Pancreas (tissue), 10 donors: ENCODE data around the gene DOCK7. TPM values are rescaled to one million over a fixed set of nuclear protein-coding genes. Genes with fewer than 3 reads are reported as not detected.
A peak's percentile ranks its signal among the peaks of the same experiment; 100 is the strongest.

Experiments
- ATAC-seq, 4 donors: fragments of 200-7000 bp; cut with Tn5 transposase; one replicate each; pipeline versions ENCODE4 v1.8.0 to v1.9.1; 2020; ENCODE audit warnings: mild to moderate bottlenecking in 4 of 4, moderate library complexity in 4 of 4
- DNase-seq, 6 donors: peaks; one replicate each; pipeline ENCODE4 v3.0.0-alpha.2; 2020
- FAIRE-seq: peaks from 2 replicates; lab custom pipeline; 2012; peaks lifted over from hg19 to GRCh38; lab: Jason Lieb, UNC
- H3K27ac ChIP-seq, 4 donors: fragments of 200-600 bp; sonication (generic); 1 replicate in 3 of 4; 2 replicates in 1 of 4; pipeline versions ENCODE4 v1.5.0 to v1.8.0; 2020
- H3K27me3 ChIP-seq, 4 donors: fragments of 200-600 bp; one replicate each; pipeline ENCODE4 v1.8.0; 2021
- H3K36me3 ChIP-seq, 3 donors: fragments of 200-600 bp; sonication (generic) in 1 of 3; one replicate each; pipeline versions ENCODE4 v1.5.0 to v1.8.0; 2020 to 2021
- H3K4me1 ChIP-seq, 3 donors: fragments of 200-600 bp; one replicate each; pipeline ENCODE4 v1.8.0; 2021
- H3K4me3 ChIP-seq, 4 donors: fragments of 200-600 bp; sonication (generic) in 2 of 4; one replicate each; pipeline versions ENCODE4 v1.5.0 to v1.8.0; 2020 to 2021
- H3K9me3 ChIP-seq, 4 donors: fragments of 200-600 bp; one replicate each; pipeline ENCODE4 v1.8.0; 2021
- WGBS, 2 donors: extraction: QIAGEN DNeasy Blood & Tissue Kit; methylation state at CpG; one replicate each; pipeline ENCODE4 v1.1.7; 2013; 5-methylcytosine and 5-hydroxymethylcytosine counted together
- intact Hi-C, 3 donors: fragments of 100-400 bp; cut with DNase I; formaldehyde crosslinking; loops; one replicate each; pipeline versions ENCODE4 v1.11.1 to v1.14.2; 2022
- polyA plus RNA-seq, 2 donors: library from polyadenylated mRNA; stranded (reverse); fragments of 200-250 nt; gene quantifications; one replicate each; pipeline ENCODE4 v1.2.3, GENCODE V29; 2013
- total RNA-seq, 6 donors: library from RNA; stranded (reverse); fragmentation: NEBNext Ultra II Directional in 4 of 6; extraction: Animal tissue kit (Norgen Biotek cat#: 25700) in 4 of 6; gene quantifications; one replicate each; pipeline versions ENCODE4 v1.2.1 to v1.2.4, GENCODE V29; 2021 to 2023
- TF ChIP-seq, protein P1 (sequence below), 4 donors: fragments of 200-600 bp; sonication (generic) in 3 of 4; IDR thresholded peaks; one replicate each; pipeline versions ENCODE4 v1.5.0 to v1.8.0; 2021; ENCODE audit warnings: antibody characterized with exemption in 4 of 4
- donor health status: healthy with polysubstance abuse.
- donor health status: DM: no; HTN: no; CAD: no; lungs with moderate emphysema.
- donor health status: DM: no; HTN: no; CAD: no.
- donor health status: control.
- donor health status: control.
- donor health status: Bipolar disorder and iron deficiency.
- donor health status: DM: yes; HTN: yes; CAD: no.
- donor health status: DM: no; HTN: no; CAD: no.
- donor health status: DM: no; HTN: no; CAD: no.
- donor health status: DM: yes; HTN: yes; CAD: no.

Gene DOCK7, protein sequence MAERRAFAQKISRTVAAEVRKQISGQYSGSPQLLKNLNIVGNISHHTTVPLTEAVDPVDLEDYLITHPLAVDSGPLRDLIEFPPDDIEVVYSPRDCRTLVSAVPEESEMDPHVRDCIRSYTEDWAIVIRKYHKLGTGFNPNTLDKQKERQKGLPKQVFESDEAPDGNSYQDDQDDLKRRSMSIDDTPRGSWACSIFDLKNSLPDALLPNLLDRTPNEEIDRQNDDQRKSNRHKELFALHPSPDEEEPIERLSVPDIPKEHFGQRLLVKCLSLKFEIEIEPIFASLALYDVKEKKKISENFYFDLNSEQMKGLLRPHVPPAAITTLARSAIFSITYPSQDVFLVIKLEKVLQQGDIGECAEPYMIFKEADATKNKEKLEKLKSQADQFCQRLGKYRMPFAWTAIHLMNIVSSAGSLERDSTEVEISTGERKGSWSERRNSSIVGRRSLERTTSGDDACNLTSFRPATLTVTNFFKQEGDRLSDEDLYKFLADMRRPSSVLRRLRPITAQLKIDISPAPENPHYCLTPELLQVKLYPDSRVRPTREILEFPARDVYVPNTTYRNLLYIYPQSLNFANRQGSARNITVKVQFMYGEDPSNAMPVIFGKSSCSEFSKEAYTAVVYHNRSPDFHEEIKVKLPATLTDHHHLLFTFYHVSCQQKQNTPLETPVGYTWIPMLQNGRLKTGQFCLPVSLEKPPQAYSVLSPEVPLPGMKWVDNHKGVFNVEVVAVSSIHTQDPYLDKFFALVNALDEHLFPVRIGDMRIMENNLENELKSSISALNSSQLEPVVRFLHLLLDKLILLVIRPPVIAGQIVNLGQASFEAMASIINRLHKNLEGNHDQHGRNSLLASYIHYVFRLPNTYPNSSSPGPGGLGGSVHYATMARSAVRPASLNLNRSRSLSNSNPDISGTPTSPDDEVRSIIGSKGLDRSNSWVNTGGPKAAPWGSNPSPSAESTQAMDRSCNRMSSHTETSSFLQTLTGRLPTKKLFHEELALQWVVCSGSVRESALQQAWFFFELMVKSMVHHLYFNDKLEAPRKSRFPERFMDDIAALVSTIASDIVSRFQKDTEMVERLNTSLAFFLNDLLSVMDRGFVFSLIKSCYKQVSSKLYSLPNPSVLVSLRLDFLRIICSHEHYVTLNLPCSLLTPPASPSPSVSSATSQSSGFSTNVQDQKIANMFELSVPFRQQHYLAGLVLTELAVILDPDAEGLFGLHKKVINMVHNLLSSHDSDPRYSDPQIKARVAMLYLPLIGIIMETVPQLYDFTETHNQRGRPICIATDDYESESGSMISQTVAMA (N-terminal part only)
- total RNA-seq (10 to 100 TPM; 12.6 to 22.5 (median 14.3) TPM), polyA plus RNA-seq (1 to 10 TPM; 4.4 to 6.8 TPM)

GRCh38 chr1:62687903-62688686 lies at the start of gene DOCK7:
Gene DOCK7, minus strand, starts transcription at chr1:62688386. Its CDS starts 122 bp downstream, at chr1:62688264.
- Histone ChIP-seq H3K27ac (peak within 1 kb of the TSS; percentile 53 to 88 (median 84)), H3K27me3 (no peaks in the 10 kb centered on the region), H3K4me1 (peaks cover 10 to 34% (median 21%) of the 10 kb centered on the region in 3 donors), H3K9me3 (no peaks in the 10 kb centered on the region), H3K36me3 (no peaks in the 10 kb centered on the region), H3K4me3 (peak within 1 kb of the TSS; percentile 70 to 85 (median 81))
- peak; percentile 91 to 93 (median 92) for ATAC-seq
- intact Hi-C loops: no loop called here
- WGBS, 2 donors: 0 to 1% methylated on average over 64 to 107 of the region's 107 CpGs
- FAIRE-seq: no peak
- TF ChIP-seq, protein P1, sequence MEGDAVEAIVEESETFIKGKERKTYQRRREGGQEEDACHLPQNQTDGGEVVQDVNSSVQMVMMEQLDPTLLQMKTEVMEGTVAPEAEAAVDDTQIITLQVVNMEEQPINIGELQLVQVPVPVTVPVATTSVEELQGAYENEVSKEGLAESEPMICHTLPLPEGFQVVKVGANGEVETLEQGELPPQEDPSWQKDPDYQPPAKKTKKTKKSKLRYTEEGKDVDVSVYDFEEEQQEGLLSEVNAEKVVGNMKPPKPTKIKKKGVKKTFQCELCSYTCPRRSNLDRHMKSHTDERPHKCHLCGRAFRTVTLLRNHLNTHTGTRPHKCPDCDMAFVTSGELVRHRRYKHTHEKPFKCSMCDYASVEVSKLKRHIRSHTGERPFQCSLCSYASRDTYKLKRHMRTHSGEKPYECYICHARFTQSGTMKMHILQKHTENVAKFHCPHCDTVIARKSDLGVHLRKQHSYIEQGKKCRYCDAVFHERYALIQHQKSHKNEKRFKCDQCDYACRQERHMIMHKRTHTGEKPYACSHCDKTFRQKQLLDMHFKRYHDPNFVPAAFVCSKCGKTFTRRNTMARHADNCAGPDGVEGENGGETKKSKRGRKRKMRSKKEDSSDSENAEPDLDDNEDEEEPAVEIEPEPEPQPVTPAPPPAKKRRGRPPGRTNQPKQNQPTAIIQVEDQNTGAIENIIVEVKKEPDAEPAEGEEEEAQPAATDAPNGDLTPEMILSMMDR (IDR thresholded peaks at IDR 0.05): no peak
- DNase-seq: peak; percentile 73 to 90 (median 80)

GRCh38 chr1:62735491-62736171 lies 47.4 kb upstream of the DOCK7 start:
- Histone ChIP-seq H3K9me3 (no peaks in the 10 kb centered on the region), H3K4me3 (no peak overlapping the region), H3K27ac (no peak overlapping the region), H3K36me3 (no peaks in the 10 kb centered on the region), H3K27me3 (no peaks in the 10 kb centered on the region), H3K4me1 (peaks cover 0 to 11% (median 9%) of the 10 kb centered on the region in 3 donors)
- intact Hi-C loops: no loop called here
- 75 to 76% methylated on average over 3 of the region's 3 CpGs for WGBS, 2 donors
- no peak for DNase-seq
- FAIRE-seq: no peak
- ATAC-seq: peak in 1 of 4 donors; percentile 29
- TF ChIP-seq, protein P1 (IDR thresholded peaks at IDR 0.05): no peak

GRCh38 chr1:62732331-62732730 lies 44.1 kb upstream of the DOCK7 start:
- TF ChIP-seq, protein P1 (IDR thresholded peaks at IDR 0.05): no peak
- H3K27ac ChIP-seq: no peak overlapping the region
- peaks cover 0 to 11% (median 9%) of the 10 kb centered on the region in 3 donors for H3K4me1 ChIP-seq
- no peak overlapping the region for H3K4me3 ChIP-seq
- DNase-seq (no peak), FAIRE-seq (no peak), ATAC-seq (peak in 2 of 4 donors; percentile 47 to 63)
- intact Hi-C loops: no loop called here
- no peaks in the 10 kb centered on the region for H3K36me3 ChIP-seq
- no peaks in the 10 kb centered on the region for H3K27me3 ChIP-seq
- WGBS, 2 donors: 80 to 82% methylated on average over 3 of the region's 3 CpGs
- H3K9me3 ChIP-seq: no peaks in the 10 kb centered on the region

DNA sequence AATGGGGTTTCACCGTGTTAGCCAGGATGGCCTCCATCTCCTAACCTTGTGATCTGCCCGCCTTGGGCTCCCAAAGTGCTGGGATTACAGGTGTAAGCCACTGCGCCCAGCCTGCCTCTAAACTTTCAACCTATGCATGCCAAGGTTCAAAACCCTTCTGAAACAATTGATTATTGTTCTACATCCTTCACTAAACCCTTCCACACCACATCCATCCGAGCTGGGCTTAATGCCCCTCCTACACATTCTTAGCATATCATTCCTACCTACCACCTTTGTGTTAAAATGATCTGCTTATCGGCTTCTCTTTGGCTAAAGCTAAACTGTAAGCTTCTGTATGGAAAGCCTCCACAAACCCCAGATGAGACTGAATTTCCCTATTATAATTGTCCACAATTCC lies 40.8 kb upstream of the DOCK7 start:
- ATAC-seq (no peak), DNase-seq (no peak), FAIRE-seq (no peak)
- Histone ChIP-seq H3K4me1 (peaks cover 6 to 17% (median 15%) of the 10 kb centered on the region in 3 donors), H3K4me3 (no peak overlapping the region), H3K9me3 (no peaks in the 10 kb centered on the region), H3K36me3 (no peaks in the 10 kb centered on the region), H3K27ac (no peak overlapping the region), H3K27me3 (no peaks in the 10 kb centered on the region)
- 67 to 73% methylated on average over 5 of the region's 5 CpGs for WGBS, 2 donors
- TF ChIP-seq, protein P1 (IDR thresholded peaks at IDR 0.05): no peak
- intact Hi-C loops: no loop called here
